Measurements from ENCODE around the gene DPYD. TPM values are rescaled to one million over a fixed set of nuclear protein-coding genes. Genes with fewer than 3 reads are reported as not detected.

DPYD gene
- total and polyA plus RNA-seq, 2 donors from 2014 or later: 4.9 to 41.6 TPM

- Histone ChIP-seq H3K4me1 (ENCODE audit: control insufficient read depth in 2 of 3, insufficient read depth in 2 of 3, low read depth in 1 of 3, low read length in 3 of 3) (no peaks in the 10 kb centered on the region), H3K4me3 (ENCODE audit: low read length in 3 of 3) (no peak overlapping the region), H3K36me3 (ENCODE audit: control insufficient read depth in 2 of 3, insufficient read depth in 3 of 3, low read length in 3 of 3) (peaks cover 0 to 5% (median 0%) of the 10 kb centered on the region in 3 donors), H3K9ac (ENCODE audit: low read length in 3 of 3) (no peak overlapping the region), H3K9me3 (ENCODE audit: control insufficient read depth in 2 of 3, insufficient read depth in 1 of 3, low read length in 3 of 3) (no peaks in the 10 kb centered on the region), H3K27ac (ENCODE audit: low read depth in 2 of 2, low read length in 2 of 2) (no peak overlapping the region), H3K27me3 (ENCODE audit: control insufficient read depth, insufficient read depth, low read length) (no peaks in the 10 kb centered on the region)
- intact Hi-C loops (cut with DNase I): no loop called here
- TF ChIP-seq CTCF (IDR thresholded peaks at IDR 0.05; ENCODE audit: borderline replicate concordance, extremely low read depth, insufficient read depth): no peak
- DNase-seq: no peak
- no peak for FAIRE-seq
These were observed 823.4 kb downstream of the DPYD start for GRCh38 chr1:97097404-97097925.

GRCh38 chr1:97095764-97096163 lies 825.1 kb downstream of the DPYD start:
- no peak for DNase-seq
- Histone ChIP-seq H3K4me1 (ENCODE audit: control insufficient read depth in 2 of 3, insufficient read depth in 2 of 3, low read depth in 1 of 3, low read length in 3 of 3) (no peaks in the 10 kb centered on the region), H3K9ac (ENCODE audit: low read length in 3 of 3) (no peak overlapping the region), H3K9me3 (ENCODE audit: control insufficient read depth in 2 of 3, insufficient read depth in 1 of 3, low read length in 3 of 3) (no peaks in the 10 kb centered on the region), H3K27ac (ENCODE audit: low read depth in 2 of 2, low read length in 2 of 2) (no peak overlapping the region), H3K27me3 (ENCODE audit: control insufficient read depth, insufficient read depth, low read length) (no peaks in the 10 kb centered on the region), H3K36me3 (ENCODE audit: control insufficient read depth in 2 of 3, insufficient read depth in 3 of 3, low read length in 3 of 3) (peaks cover 0 to 5% (median 0%) of the 10 kb centered on the region in 3 donors), H3K4me3 (ENCODE audit: low read length in 3 of 3) (no peak overlapping the region)
- intact Hi-C loops (cut with DNase I): no loop called here
- no peak for FAIRE-seq
- TF ChIP-seq CTCF (IDR thresholded peaks at IDR 0.05; ENCODE audit: borderline replicate concordance, extremely low read depth, insufficient read depth): no peak

GRCh38 chr1:97094247-97094972 lies 826.4 kb downstream of the DPYD start:
- FAIRE-seq: no peak

More at GRCh38 chr1:97094247-97094972, 826.4 kb downstream of the DPYD start:
- Histone ChIP-seq H3K27me3 (ENCODE audit: control insufficient read depth, insufficient read depth, low read length) (no peaks in the 10 kb centered on the region), H3K27ac (ENCODE audit: low read depth in 2 of 2, low read length in 2 of 2) (no peak overlapping the region), H3K9me3 (ENCODE audit: control insufficient read depth in 2 of 3, insufficient read depth in 1 of 3, low read length in 3 of 3) (no peaks in the 10 kb centered on the region), H3K4me1 (ENCODE audit: control insufficient read depth in 2 of 3, insufficient read depth in 2 of 3, low read depth in 1 of 3, low read length in 3 of 3) (no peaks in the 10 kb centered on the region), H3K36me3 (ENCODE audit: control insufficient read depth in 2 of 3, insufficient read depth in 3 of 3, low read length in 3 of 3) (peaks cover 0 to 5% (median 0%) of the 10 kb centered on the region in 3 donors), H3K9ac (ENCODE audit: low read length in 3 of 3) (no peak overlapping the region), H3K4me3 (ENCODE audit: low read length in 3 of 3) (no peak overlapping the region)
- DNase-seq: no peak
- TF ChIP-seq CTCF (IDR thresholded peaks at IDR 0.05; ENCODE audit: borderline replicate concordance, extremely low read depth, insufficient read depth): no peak
- intact Hi-C loops (cut with DNase I): no loop called here

All from kidney (tissue), 14 donors.